HepG2 (cell line): ENCODE results near the gene STAT1. TPM values are rescaled to one million over a fixed set of nuclear protein-coding genes. Genes with fewer than 3 reads are reported as not detected.

Experiments used
- ATAC-seq: fragments of 200-7000 bp; cut with Tn5 transposase; 3 replicates; pipeline ENCODE4 v1.9.1; 2020; ENCODE audit warnings: mild to moderate bottlenecking, moderate library complexity
- BruUV-seq: library from RNA; stranded (reverse); fragments of 400-500 nt; replicated peaks from 2 replicates; lab custom pipeline; 2021; lab: Mats Ljungman, UMichigan
- CTCF ChIA-PET: fragments of 300-600 bp; formaldehyde crosslinking; extraction: SDS; loops from one replicate; lab custom pipeline; 2021; ENCODE audit warnings: low total read pairs, inconsistent platforms, low intra/inter-chr PET ratio; lab: Yijun Ruan, JAX
- POLR2A ChIA-PET: fragments of 350-600 bp; sonication (Branson Sonifier 250); formaldehyde crosslinking; loops from one replicate; lab custom pipeline; 2020; ENCODE audit warnings: antibody characterized with exemption, inconsistent platforms; lab: Yijun Ruan, JAX
- DNase-seq: peaks from one replicate; pipeline ENCODE4 v3.0.0-alpha.2; 2015; ENCODE audit warnings: low spot score
- FAIRE-seq: peaks from 3 replicates; lab custom pipeline; 2011; peaks lifted over from hg19 to GRCh38; lab: Jason Lieb, UNC
- H2AFZ ChIP-seq: one replicate; pipeline ENCODE4 v1.6.1; 2011; ENCODE audit warnings: low read length, inconsistent platforms
- H3K27ac ChIP-seq: fragments of 300-600 bp; 3 replicates; pipeline ENCODE4 v1.8.0; 2011; ENCODE audit warnings: mixed run types, mild to moderate bottlenecking, mixed read lengths, low read length, inconsistent platforms; ENCODE audit not compliant: insufficient read depth; ENCODE audit errors: extremely low read length
- H3K27me3 ChIP-seq, 2 experiments: fragments of 200-600 bp in 1 of 2; 2 replicates in 1 of 2; 3 replicates in 1 of 2; pipeline versions ENCODE4 v1.6.0 to v1.8.0; 2011; ENCODE audit warnings: low read length in 2 of 2, mild to moderate bottlenecking in 2 of 2, moderate library complexity in 2 of 2, inconsistent platforms in 1 of 2; ENCODE audit not compliant: insufficient read depth in 2 of 2, control insufficient read depth in 1 of 2
- H3K36me3 ChIP-seq, 2 experiments: fragments of 200-600 bp in 1 of 2; replicated peaks in 1 of 2; 2 replicates in 1 of 2; 3 replicates in 1 of 2; pipeline versions ENCODE4 v1.5.1 to v1.8.0; 2011; ENCODE audit warnings: low read length in 2 of 2, inconsistent platforms in 1 of 2; ENCODE audit not compliant: insufficient read depth in 2 of 2, control insufficient read depth in 1 of 2
- H3K4me1 ChIP-seq: 2 replicates; pipeline ENCODE4 v1.5.1; 2012; ENCODE audit warnings: low read length, inconsistent platforms; ENCODE audit not compliant: insufficient read depth
- H3K4me2 ChIP-seq: 2 replicates; pipeline ENCODE4 v1.6.0; 2011; ENCODE audit warnings: low read depth, low read length, inconsistent platforms
- H3K4me3 ChIP-seq, 3 experiments: fragments of 200-600 bp in 1 of 3; sonication (generic), shearing (Covaris generic) in 1 of 3; replicated peaks in 1 of 3; 2 replicates each; pipeline ENCODE4 v1.5.1; 2011 to 2016; ENCODE audit warnings: low read length in 3 of 3, inconsistent platforms in 2 of 3, low read depth in 2 of 3, mild to moderate bottlenecking in 2 of 3, control low read depth in 1 of 3, mixed read lengths in 1 of 3; ENCODE audit not compliant: insufficient read depth in 1 of 3
- H3K79me2 ChIP-seq: one replicate; pipeline ENCODE4 v1.6.1; 2011; ENCODE audit warnings: low read length, inconsistent platforms; ENCODE audit not compliant: insufficient read depth
- H3K9ac ChIP-seq: 2 replicates; pipeline ENCODE4 v1.6.0; 2011; ENCODE audit warnings: mild to moderate bottlenecking, low read depth, low read length, inconsistent platforms; ENCODE audit not compliant: insufficient read depth
- H3K9me3 ChIP-seq: 2 replicates; pipeline ENCODE4 v1.5.1; 2012; ENCODE audit warnings: mild to moderate bottlenecking, low read length
- H4K20me1 ChIP-seq: 2 replicates; pipeline ENCODE4 v1.6.0; 2011; ENCODE audit warnings: inconsistent platforms, mild to moderate bottlenecking, low read length, moderate library complexity; ENCODE audit not compliant: insufficient read depth
- HOXA9 ChIP-seq: sonication (generic); formaldehyde crosslinking; IDR thresholded peaks from 2 replicates; pipeline ENCODE4 v1.8.1; 2022; ENCODE audit warnings: missing genetic modification reagents, mild to moderate bottlenecking, moderate library complexity, borderline replicate concordance
- KLF12 ChIP-seq: sonication (generic); formaldehyde crosslinking; IDR thresholded peaks from 2 replicates; pipeline ENCODE4 v1.4.0; 2020; ENCODE audit warnings: missing genetic modification reagents, borderline replicate concordance
- NFE2L2 ChIP-seq: fragments of 150-350 bp; IDR thresholded peaks from 2 replicates; pipeline ENCODE4 v1.6.1; 2014; ENCODE audit warnings: low read length
- PITX1 ChIP-seq: sonication (generic); formaldehyde crosslinking; IDR thresholded peaks from 2 replicates; pipeline ENCODE4 v1.5.1; 2020; ENCODE audit warnings: mild to moderate bottlenecking, missing genetic modification reagents
- REPIN1 ChIP-seq: sonication (generic); formaldehyde crosslinking; IDR thresholded peaks from 2 replicates; pipeline ENCODE4 v1.8.0; 2022; ENCODE audit warnings: missing genetic modification reagents, low read depth, mild to moderate bottlenecking, borderline replicate concordance
- ZKSCAN8 ChIP-seq: IDR thresholded peaks from 2 replicates; pipeline ENCODE4 v1.6.1; 2016; ENCODE audit warnings: borderline replicate concordance, missing genetic modification reagents, missing compliant biosample characterization
- ZNF816 ChIP-seq: sonication (generic); formaldehyde crosslinking; IDR thresholded peaks from 2 replicates; pipeline ENCODE4 v1.8.0; 2022; ENCODE audit warnings: missing genetic modification reagents, mild to moderate bottlenecking, borderline replicate concordance
- WGBS: methylation state at CpG from one replicate; pipeline ENCODE4 v1.1.6; 2017; ENCODE audit warnings: low lambda C conversion rate; 5-methylcytosine and 5-hydroxymethylcytosine counted together
- in situ Hi-C: cut with HindIII; loops from 2 replicates; pipeline ENCODE4 v1.10.0; 2017; ENCODE audit warnings: low pct_unique_long_range_greater_than_20kb; ENCODE audit not compliant: extremely low pct_ligation_motif_present
- intact Hi-C: fragments of 100-400 bp; cut with micrococcal nuclease; formaldehyde crosslinking; loops from one replicate; pipeline ENCODE4 v1.10.0; 2022; ENCODE audit not compliant: unreplicated experiment
- polyA plus RNA-seq, 8 experiments: library from polyadenylated mRNA; depleted of rRNA in 3 of 8; stranded (reverse) in 7 of 8; unstranded in 1 of 8; fragments of >200 nt; fragmentation: Illumina TruSeq in 4 of 8; extraction: Trizol in 4 of 8; gene quantifications; 2 replicates each; pipeline versions ENCODE4 v1.2.1 to v1.2.3, GENCODE V29; 2011 to 2016; ENCODE audit warnings: low read depth in 4 of 8, missing spikeins in 1 of 8, mixed read lengths in 1 of 8; ENCODE audit not compliant: insufficient read depth in 1 of 8
- total RNA-seq, 5 experiments: library from RNA; depleted of rRNA; stranded (reverse); fragments of >200 nt; fragmentation: Illumina TruSeq; extraction: Trizol; gene quantifications; 2 replicates each; pipeline ENCODE4 v1.2.3, GENCODE V29; 2016; ENCODE audit warnings: low read depth in 1 of 5
- TF ChIP-seq, protein P1 (sequence below): sonication (generic); formaldehyde crosslinking; IDR thresholded peaks from 2 replicates; pipeline ENCODE4 v1.4.0; 2020; ENCODE audit warnings: mild to moderate bottlenecking, low read depth, missing genetic modification reagents
- TF ChIP-seq, protein P2 (sequence below): sonication (generic); formaldehyde crosslinking; IDR thresholded peaks from 2 replicates; pipeline ENCODE4 v1.5.0; 2020; ENCODE audit warnings: missing genetic modification reagents
- TF ChIP-seq, protein P3 (sequence below): sonication (generic); formaldehyde crosslinking; IDR thresholded peaks from 2 replicates; pipeline ENCODE4 v1.4.0; 2020; ENCODE audit warnings: missing genetic modification reagents
- TF ChIP-seq, protein P4 (sequence below): sonication (generic); formaldehyde crosslinking; IDR thresholded peaks from 2 replicates; pipeline ENCODE4 v1.9.0; 2021; ENCODE audit warnings: missing genetic modification reagents, mild to moderate bottlenecking, borderline replicate concordance

The STAT1 gene
- total and polyA plus RNA-seq, 2 of the 13 experiments (the other 11 are each of a cell fraction or from before 2014, with no cell fraction given), result 21.8 to 59.6 TPM

DNA sequence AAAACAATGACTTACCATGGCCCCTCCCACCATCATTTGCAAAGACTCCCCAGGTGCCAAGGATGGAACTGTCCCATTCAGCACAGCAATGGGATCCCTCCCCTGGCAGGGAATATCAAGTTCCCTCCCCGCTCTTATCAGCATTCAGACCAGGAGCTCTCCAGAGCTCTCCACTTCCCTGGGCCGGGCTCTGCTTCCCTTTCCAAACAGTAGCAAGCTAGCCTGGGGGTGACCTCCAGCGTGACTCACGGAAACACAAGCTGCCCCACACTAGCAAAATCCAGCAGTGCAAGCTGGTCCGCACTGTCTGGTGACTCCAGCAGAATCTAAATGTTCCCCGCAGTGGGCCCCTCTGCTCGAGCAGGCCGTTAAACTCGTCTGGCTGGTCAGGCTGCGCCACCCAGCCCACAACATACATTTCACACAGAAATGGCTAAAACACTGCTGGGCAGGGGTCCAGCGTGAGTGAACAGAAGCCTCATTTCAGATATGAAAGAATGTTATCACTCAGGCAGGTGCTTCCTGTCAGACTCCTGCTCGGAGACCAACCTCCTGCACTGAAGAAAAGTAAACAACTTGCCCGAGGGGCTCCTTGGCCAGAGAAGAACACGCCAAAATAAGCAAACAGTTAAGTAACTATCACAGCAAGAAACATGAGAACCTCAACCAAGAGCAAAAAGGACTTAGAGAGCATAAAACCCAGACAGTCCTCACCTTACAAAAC lies 33.9 kb downstream of the STAT1 start (continued):
- TF ChIP-seq REPIN1 (CRISPR knock-in tag), result no peak
- TF ChIP-seq ZNF816 (CRISPR knock-in tag), result no peak
- TF ChIP-seq, protein P1, sequence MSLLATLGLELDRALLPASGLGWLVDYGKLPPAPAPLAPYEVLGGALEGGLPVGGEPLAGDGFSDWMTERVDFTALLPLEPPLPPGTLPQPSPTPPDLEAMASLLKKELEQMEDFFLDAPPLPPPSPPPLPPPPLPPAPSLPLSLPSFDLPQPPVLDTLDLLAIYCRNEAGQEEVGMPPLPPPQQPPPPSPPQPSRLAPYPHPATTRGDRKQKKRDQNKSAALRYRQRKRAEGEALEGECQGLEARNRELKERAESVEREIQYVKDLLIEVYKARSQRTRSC (CRISPR knock-in tag), result no peak
- TF ChIP-seq, protein P2, sequence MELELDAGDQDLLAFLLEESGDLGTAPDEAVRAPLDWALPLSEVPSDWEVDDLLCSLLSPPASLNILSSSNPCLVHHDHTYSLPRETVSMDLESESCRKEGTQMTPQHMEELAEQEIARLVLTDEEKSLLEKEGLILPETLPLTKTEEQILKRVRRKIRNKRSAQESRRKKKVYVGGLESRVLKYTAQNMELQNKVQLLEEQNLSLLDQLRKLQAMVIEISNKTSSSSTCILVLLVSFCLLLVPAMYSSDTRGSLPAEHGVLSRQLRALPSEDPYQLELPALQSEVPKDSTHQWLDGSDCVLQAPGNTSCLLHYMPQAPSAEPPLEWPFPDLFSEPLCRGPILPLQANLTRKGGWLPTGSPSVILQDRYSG, result no peak

DNA sequence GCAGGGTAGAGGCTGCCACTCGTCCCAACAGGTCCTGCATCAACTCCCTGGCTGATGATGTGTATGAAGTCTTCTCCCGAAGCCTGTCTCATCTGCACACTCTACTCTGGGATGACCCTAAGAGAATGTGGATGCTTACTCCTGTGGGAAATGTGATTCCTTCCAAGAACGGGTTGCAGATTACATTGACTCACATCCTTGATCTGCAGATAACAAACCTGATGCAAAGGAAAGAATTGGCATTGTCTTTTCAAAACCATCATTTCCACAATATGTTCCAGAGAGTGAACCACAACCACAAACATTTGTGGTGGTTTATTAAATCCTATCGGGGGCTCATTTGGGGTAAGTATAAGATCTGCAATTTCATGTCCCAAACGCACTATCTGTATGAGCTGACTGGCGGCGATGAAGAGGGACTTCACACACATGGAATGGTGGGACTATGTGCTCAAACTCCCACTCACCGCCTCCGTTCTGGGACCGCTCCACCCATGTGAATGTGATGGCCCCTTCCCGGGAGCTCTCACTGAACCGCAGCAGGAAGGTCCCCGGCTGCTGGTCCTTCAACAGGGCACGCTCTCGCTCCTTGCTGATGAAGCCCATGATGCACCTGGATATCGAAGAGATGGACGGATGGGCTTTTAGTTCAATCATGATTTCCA lies 35.5 kb downstream of the STAT1 start:
- FAIRE-seq, result no peak
- in situ Hi-C loops, result no loop called here
- Histone ChIP-seq H3K4me3 (no peak overlapping the region), H4K20me1 (no peaks in the 10 kb centered on the region), H2AFZ (no peak overlapping the region)
- 97% methylated on average over 15 of the region's 17 CpGs for WGBS
- BruUV-seq, result no TSS peak
- TF ChIP-seq, protein P3, sequence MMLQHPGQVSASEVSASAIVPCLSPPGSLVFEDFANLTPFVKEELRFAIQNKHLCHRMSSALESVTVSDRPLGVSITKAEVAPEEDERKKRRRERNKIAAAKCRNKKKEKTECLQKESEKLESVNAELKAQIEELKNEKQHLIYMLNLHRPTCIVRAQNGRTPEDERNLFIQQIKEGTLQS (CRISPR knock-in tag), result no peak
- TF ChIP-seq ZKSCAN8 (CRISPR knock-in tag) (no peak), HOXA9 (CRISPR knock-in tag) (no peak), KLF12 (CRISPR knock-in tag) (no peak), PITX1 (CRISPR knock-in tag) (no peak), NFE2L2 (no peak)
- TF ChIP-seq, protein P4, sequence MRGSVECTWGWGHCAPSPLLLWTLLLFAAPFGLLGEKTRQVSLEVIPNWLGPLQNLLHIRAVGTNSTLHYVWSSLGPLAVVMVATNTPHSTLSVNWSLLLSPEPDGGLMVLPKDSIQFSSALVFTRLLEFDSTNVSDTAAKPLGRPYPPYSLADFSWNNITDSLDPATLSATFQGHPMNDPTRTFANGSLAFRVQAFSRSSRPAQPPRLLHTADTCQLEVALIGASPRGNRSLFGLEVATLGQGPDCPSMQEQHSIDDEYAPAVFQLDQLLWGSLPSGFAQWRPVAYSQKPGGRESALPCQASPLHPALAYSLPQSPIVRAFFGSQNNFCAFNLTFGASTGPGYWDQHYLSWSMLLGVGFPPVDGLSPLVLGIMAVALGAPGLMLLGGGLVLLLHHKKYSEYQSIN (CRISPR knock-in tag), result no peak
- TF ChIP-seq, all 625 proteins: peak for 0
- Histone ChIP-seq H3K9ac (no peak overlapping the region), H3K27ac (no peak overlapping the region), H3K9me3 (no peaks in the 10 kb centered on the region), H3K79me2 (no peaks in the 10 kb centered on the region), H3K36me3 (peaks cover 40 to 94% of the 10 kb centered on the region in 2 experiments), H3K4me2 (no peak overlapping the region), H3K4me1 (no peaks in the 10 kb centered on the region), H3K27me3 (no peaks in the 10 kb centered on the region)
- no peak for DNase-seq
- POLR2A ChIA-PET, result no interaction called here
- ATAC-seq, result no peak
- CTCF ChIA-PET, result no interaction called here
- intact Hi-C loops, result no loop called here
